Measurements from ENCODE around the gene VSIG1. TPM values are rescaled to one million over a fixed set of nuclear protein-coding genes. Genes with fewer than 3 reads are reported as not detected.

VSIG1 gene
- total RNA-seq, 1 donor from 2014 or later: not detected

GRCh38 chrX:108105473-108105872, 60.6 kb downstream of the VSIG1 start:
- no peak overlapping the region for H3K27ac Mint-ChIP-seq (ENCODE audit: unreplicated experiment)
- no peak overlapping the region for H2AFZ ChIP-seq (ENCODE audit: low read depth, low read length)
- FAIRE-seq: peak; percentile 17

GRCh38 chrX:108114541-108114940, 69.7 kb downstream of the VSIG1 start:
- Histone ChIP-seq H3K9me3 (ENCODE audit: insufficient read depth, low read depth, low read length) (no peaks in the 10 kb centered on the region), H3K9ac (ENCODE audit: low read length) (no peak overlapping the region), H3K79me2 (ENCODE audit: insufficient read depth, low read length) (no peaks in the 10 kb centered on the region), H4K20me1 (ENCODE audit: insufficient read depth, low read length) (no peaks in the 10 kb centered on the region), H3K27ac (ENCODE audit: low read depth, low read length) (no peak overlapping the region), H3K4me1 (ENCODE audit: insufficient read depth, low read length) (no peaks in the 10 kb centered on the region), H3K4me3 (ENCODE audit: insufficient read depth, low read depth, low read length) (no peak overlapping the region), H2AFZ (ENCODE audit: low read depth, low read length) (no peak overlapping the region), H3K4me2 (ENCODE audit: low read length) (no peak overlapping the region), H3K36me3 (ENCODE audit: insufficient read depth, low read length) (no peaks in the 10 kb centered on the region), H3K27me3 (ENCODE audit: insufficient read depth, low read length) (no peaks in the 10 kb centered on the region)
- Mint-ChIP-seq H3K9me3 (ENCODE audit: unreplicated experiment) (no peaks in the 10 kb centered on the region), H3K27ac (ENCODE audit: unreplicated experiment) (no peak overlapping the region), H3K27me3 (ENCODE audit: low read depth, unreplicated experiment) (no peaks in the 10 kb centered on the region), H3K36me3 (ENCODE audit: low read depth, unreplicated experiment) (peaks cover 4% of the 10 kb centered on the region), H3K4me1 (ENCODE audit: low read depth, unreplicated experiment) (no peaks in the 10 kb centered on the region), H3K4me3 (ENCODE audit: unreplicated experiment) (no peak overlapping the region)
- DNase-seq (ENCODE audit: low read depth) (no peak), FAIRE-seq (peak; percentile 52)
- TF ChIP-seq CTCF (IDR thresholded peaks at IDR 0.05; ENCODE audit: insufficient read depth, low read depth, low read length) (no peak), EZH2 (IDR thresholded peaks at IDR 0.05; ENCODE audit: insufficient read depth, low read length) (no peak)

More at GRCh38 chrX:108105473-108105872, 60.6 kb downstream of the VSIG1 start:
- no peak for DNase-seq (ENCODE audit: low read depth)
- Histone ChIP-seq H3K4me1 (ENCODE audit: insufficient read depth, low read length) (no peaks in the 10 kb centered on the region), H3K9ac (ENCODE audit: low read length) (no peak overlapping the region), H3K79me2 (ENCODE audit: insufficient read depth, low read length) (no peaks in the 10 kb centered on the region), H3K27me3 (ENCODE audit: insufficient read depth, low read length) (no peaks in the 10 kb centered on the region), H3K36me3 (ENCODE audit: insufficient read depth, low read length) (no peaks in the 10 kb centered on the region), H3K4me2 (ENCODE audit: low read length) (no peak overlapping the region), H3K27ac (ENCODE audit: low read depth, low read length) (no peak overlapping the region), H3K9me3 (ENCODE audit: insufficient read depth, low read depth, low read length) (no peaks in the 10 kb centered on the region), H4K20me1 (ENCODE audit: insufficient read depth, low read length) (no peaks in the 10 kb centered on the region), H3K4me3 (ENCODE audit: insufficient read depth, low read depth, low read length) (no peak overlapping the region)
- TF ChIP-seq EZH2 (IDR thresholded peaks at IDR 0.05; ENCODE audit: insufficient read depth, low read length): no peak
- TF ChIP-seq CTCF (IDR thresholded peaks at IDR 0.05; ENCODE audit: insufficient read depth, low read depth, low read length): no peak
- Mint-ChIP-seq H3K36me3 (ENCODE audit: low read depth, unreplicated experiment) (no peaks in the 10 kb centered on the region), H3K4me1 (ENCODE audit: low read depth, unreplicated experiment) (no peaks in the 10 kb centered on the region), H3K9me3 (ENCODE audit: unreplicated experiment) (no peaks in the 10 kb centered on the region), H3K27me3 (ENCODE audit: low read depth, unreplicated experiment) (no peaks in the 10 kb centered on the region), H3K4me3 (ENCODE audit: unreplicated experiment) (no peak overlapping the region)

GRCh38 chrX:108117988-108118387, 73.1 kb downstream of the VSIG1 start:
- Histone ChIP-seq H3K9ac (ENCODE audit: low read length) (no peak overlapping the region), H3K27ac (ENCODE audit: low read depth, low read length) (no peak overlapping the region), H3K79me2 (ENCODE audit: insufficient read depth, low read length) (no peaks in the 10 kb centered on the region), H3K4me3 (ENCODE audit: insufficient read depth, low read depth, low read length) (no peak overlapping the region), H2AFZ (ENCODE audit: low read depth, low read length) (no peak overlapping the region), H3K4me2 (ENCODE audit: low read length) (no peak overlapping the region), H3K36me3 (ENCODE audit: insufficient read depth, low read length) (no peaks in the 10 kb centered on the region), H3K27me3 (ENCODE audit: insufficient read depth, low read length) (no peaks in the 10 kb centered on the region), H4K20me1 (ENCODE audit: insufficient read depth, low read length) (no peaks in the 10 kb centered on the region), H3K4me1 (ENCODE audit: insufficient read depth, low read length) (peaks cover 4% of the 10 kb centered on the region), H3K9me3 (ENCODE audit: insufficient read depth, low read depth, low read length) (no peaks in the 10 kb centered on the region)
- H3K4me3 Mint-ChIP-seq (ENCODE audit: unreplicated experiment): no peak overlapping the region
- H3K4me1 Mint-ChIP-seq (ENCODE audit: low read depth, unreplicated experiment): peaks cover 14% of the 10 kb centered on the region
- H3K36me3 Mint-ChIP-seq (ENCODE audit: low read depth, unreplicated experiment): peaks cover 3% of the 10 kb centered on the region
- FAIRE-seq (no peak), DNase-seq (ENCODE audit: low read depth) (no peak)
- no peaks in the 10 kb centered on the region for H3K27me3 Mint-ChIP-seq (ENCODE audit: low read depth, unreplicated experiment)
- TF ChIP-seq EZH2 (IDR thresholded peaks at IDR 0.05; ENCODE audit: insufficient read depth, low read length) (no peak), CTCF (IDR thresholded peaks at IDR 0.05; ENCODE audit: insufficient read depth, low read depth, low read length) (no peak)
- no peaks in the 10 kb centered on the region for H3K9me3 Mint-ChIP-seq (ENCODE audit: unreplicated experiment)
- H3K27ac Mint-ChIP-seq (ENCODE audit: unreplicated experiment): no peak overlapping the region

Data from astrocyte (in vitro differentiated cells and primary cell).